ENCODE results near the gene MEGF9.

Gene MEGF9

GRCh38 chr9:120707170-120707569 lies 7.1 kb downstream of the MEGF9 start:
- H3K4me3 ChIP-seq (ENCODE audit: low read depth, low read length), result no peak overlapping the region
- no peak for DNase-seq (ENCODE audit: low read depth)
- TF ChIP-seq CTCF (IDR thresholded peaks at IDR 0.05; ENCODE audit: low read depth, low read length, missing control alignments), result no peak

GRCh38 chr9:120705174-120705573 lies 9.1 kb downstream of the MEGF9 start:
- no peak for TF ChIP-seq CTCF (IDR thresholded peaks at IDR 0.05; ENCODE audit: low read depth, low read length, missing control alignments)
- DNase-seq (ENCODE audit: low read depth), result no peak
- H3K4me3 ChIP-seq (ENCODE audit: low read depth, low read length), result no peak overlapping the region

- DNase-seq (ENCODE audit: low read depth), result no peak
- no peak for TF ChIP-seq CTCF (IDR thresholded peaks at IDR 0.05; ENCODE audit: low read depth, low read length, missing control alignments)
- no peak overlapping the region for H3K4me3 ChIP-seq (ENCODE audit: low read depth, low read length)
Observed at GRCh38 chr9:120702075-120702474, 12.2 kb downstream of the MEGF9 start.

- no peak overlapping the region for H3K4me3 ChIP-seq (ENCODE audit: low read depth, low read length)
- DNase-seq (ENCODE audit: low read depth), result no peak
- no peak for TF ChIP-seq CTCF (IDR thresholded peaks at IDR 0.05; ENCODE audit: low read depth, low read length, missing control alignments)
Observed at GRCh38 chr9:120701248-120701647, 13.0 kb downstream of the MEGF9 start.

GRCh38 chr9:120698766-120699165 lies 15.5 kb downstream of the MEGF9 start:
- TF ChIP-seq CTCF (IDR thresholded peaks at IDR 0.05; ENCODE audit: low read depth, low read length, missing control alignments), result no peak
- DNase-seq (ENCODE audit: low read depth), result no peak
- H3K4me3 ChIP-seq (ENCODE audit: low read depth, low read length), result no peak overlapping the region

GRCh38 chr9:120697448-120697847 lies 16.8 kb downstream of the MEGF9 start:
- no peak overlapping the region for H3K4me3 ChIP-seq (ENCODE audit: low read depth, low read length)
- TF ChIP-seq CTCF (IDR thresholded peaks at IDR 0.05; ENCODE audit: low read depth, low read length, missing control alignments), result no peak
- no peak for DNase-seq (ENCODE audit: low read depth)

GRCh38 chr9:120696551-120697230 lies 17.6 kb downstream of the MEGF9 start:
- TF ChIP-seq CTCF (IDR thresholded peaks at IDR 0.05; ENCODE audit: low read depth, low read length, missing control alignments), result no peak
- no peak overlapping the region for H3K4me3 ChIP-seq (ENCODE audit: low read depth, low read length)
- DNase-seq (ENCODE audit: low read depth), result no peak

Data from GM12864 (cell line).